PFSK-1 (cell line): Measurements from ENCODE around the gene MEX3A.

Source experiments
- POLR2AphosphoS5 ChIP-seq: IDR thresholded peaks from 2 replicates; pipeline ENCODE4 v1.6.1; 2012; ENCODE audit warnings: low read depth, mild to moderate bottlenecking, control low read depth, low read length, moderate library complexity
- SIN3A ChIP-seq: IDR thresholded peaks from 2 replicates; pipeline ENCODE4 v1.6.1; 2012; ENCODE audit warnings: mild to moderate bottlenecking, low read length, moderate library complexity, borderline replicate concordance; ENCODE audit not compliant: insufficient read depth
- TAF1 ChIP-seq: IDR thresholded peaks from 2 replicates; pipeline ENCODE4 v1.6.1; 2012; ENCODE audit warnings: low read length, control low read depth, borderline replicate concordance; ENCODE audit not compliant: insufficient read depth
- TF ChIP-seq, protein P1 (sequence below), 2 experiments: IDR thresholded peaks; 2 replicates each; pipeline versions ENCODE4 v1.6.1 to v1.8.0; 2011 to 2012; ENCODE audit warnings: low read depth in 2 of 2, low read length in 2 of 2, control low read depth in 1 of 2, inconsistent platforms in 1 of 2, mild to moderate bottlenecking in 1 of 2, moderate library complexity in 1 of 2; ENCODE audit not compliant: insufficient read depth in 1 of 2

DNA sequence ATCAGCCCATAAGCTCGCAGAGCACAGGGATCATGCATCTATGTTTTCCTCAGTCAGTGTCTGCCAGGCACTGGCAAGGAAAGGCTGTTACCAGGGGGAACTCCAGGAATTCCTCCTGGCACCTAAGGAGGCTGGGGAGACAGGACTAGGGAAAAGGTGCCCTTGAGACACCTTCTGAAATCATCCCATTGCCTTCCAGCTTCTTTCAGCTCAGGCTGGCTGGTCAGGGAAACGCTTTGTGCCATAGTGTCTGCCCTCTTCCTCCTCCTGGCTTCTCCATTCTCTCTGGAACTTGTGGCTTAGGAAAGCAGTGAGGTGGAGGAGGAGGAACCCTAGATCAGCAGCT lies 46.0 kb upstream of the MEX3A start:
- no peak for TF ChIP-seq TAF1
- no peak for TF ChIP-seq SIN3A
- TF ChIP-seq, protein P1, sequence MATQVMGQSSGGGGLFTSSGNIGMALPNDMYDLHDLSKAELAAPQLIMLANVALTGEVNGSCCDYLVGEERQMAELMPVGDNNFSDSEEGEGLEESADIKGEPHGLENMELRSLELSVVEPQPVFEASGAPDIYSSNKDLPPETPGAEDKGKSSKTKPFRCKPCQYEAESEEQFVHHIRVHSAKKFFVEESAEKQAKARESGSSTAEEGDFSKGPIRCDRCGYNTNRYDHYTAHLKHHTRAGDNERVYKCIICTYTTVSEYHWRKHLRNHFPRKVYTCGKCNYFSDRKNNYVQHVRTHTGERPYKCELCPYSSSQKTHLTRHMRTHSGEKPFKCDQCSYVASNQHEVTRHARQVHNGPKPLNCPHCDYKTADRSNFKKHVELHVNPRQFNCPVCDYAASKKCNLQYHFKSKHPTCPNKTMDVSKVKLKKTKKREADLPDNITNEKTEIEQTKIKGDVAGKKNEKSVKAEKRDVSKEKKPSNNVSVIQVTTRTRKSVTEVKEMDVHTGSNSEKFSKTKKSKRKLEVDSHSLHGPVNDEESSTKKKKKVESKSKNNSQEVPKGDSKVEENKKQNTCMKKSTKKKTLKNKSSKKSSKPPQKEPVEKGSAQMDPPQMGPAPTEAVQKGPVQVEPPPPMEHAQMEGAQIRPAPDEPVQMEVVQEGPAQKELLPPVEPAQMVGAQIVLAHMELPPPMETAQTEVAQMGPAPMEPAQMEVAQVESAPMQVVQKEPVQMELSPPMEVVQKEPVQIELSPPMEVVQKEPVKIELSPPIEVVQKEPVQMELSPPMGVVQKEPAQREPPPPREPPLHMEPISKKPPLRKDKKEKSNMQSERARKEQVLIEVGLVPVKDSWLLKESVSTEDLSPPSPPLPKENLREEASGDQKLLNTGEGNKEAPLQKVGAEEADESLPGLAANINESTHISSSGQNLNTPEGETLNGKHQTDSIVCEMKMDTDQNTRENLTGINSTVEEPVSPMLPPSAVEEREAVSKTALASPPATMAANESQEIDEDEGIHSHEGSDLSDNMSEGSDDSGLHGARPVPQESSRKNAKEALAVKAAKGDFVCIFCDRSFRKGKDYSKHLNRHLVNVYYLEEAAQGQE (IDR thresholded peaks at IDR 0.05; ENCODE audit: insufficient read depth in 1 of 2, low read depth in 2 of 2, low read length in 2 of 2): no peak
- no peak for TF ChIP-seq POLR2AphosphoS5
